ENCODE results near the gene TBX22.

GRCh38 chrX:80004458-80004857 is 10.1 kb upstream of the TBX22 start:
- TF ChIP-seq, protein P1, sequence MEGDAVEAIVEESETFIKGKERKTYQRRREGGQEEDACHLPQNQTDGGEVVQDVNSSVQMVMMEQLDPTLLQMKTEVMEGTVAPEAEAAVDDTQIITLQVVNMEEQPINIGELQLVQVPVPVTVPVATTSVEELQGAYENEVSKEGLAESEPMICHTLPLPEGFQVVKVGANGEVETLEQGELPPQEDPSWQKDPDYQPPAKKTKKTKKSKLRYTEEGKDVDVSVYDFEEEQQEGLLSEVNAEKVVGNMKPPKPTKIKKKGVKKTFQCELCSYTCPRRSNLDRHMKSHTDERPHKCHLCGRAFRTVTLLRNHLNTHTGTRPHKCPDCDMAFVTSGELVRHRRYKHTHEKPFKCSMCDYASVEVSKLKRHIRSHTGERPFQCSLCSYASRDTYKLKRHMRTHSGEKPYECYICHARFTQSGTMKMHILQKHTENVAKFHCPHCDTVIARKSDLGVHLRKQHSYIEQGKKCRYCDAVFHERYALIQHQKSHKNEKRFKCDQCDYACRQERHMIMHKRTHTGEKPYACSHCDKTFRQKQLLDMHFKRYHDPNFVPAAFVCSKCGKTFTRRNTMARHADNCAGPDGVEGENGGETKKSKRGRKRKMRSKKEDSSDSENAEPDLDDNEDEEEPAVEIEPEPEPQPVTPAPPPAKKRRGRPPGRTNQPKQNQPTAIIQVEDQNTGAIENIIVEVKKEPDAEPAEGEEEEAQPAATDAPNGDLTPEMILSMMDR (IDR thresholded peaks at IDR 0.05), result no peak
- TF ChIP-seq POLR2A (IDR thresholded peaks at IDR 0.05), result no peak
